ENCODE results near the gene TMEM184B. TPM values are rescaled to one million over a fixed set of nuclear protein-coding genes. Genes with fewer than 3 reads are reported as not detected.

Gene TMEM184B
- total RNA-seq, 1 donor from 2014 or later: 33.1 TPM

- H3K4me1 Mint-ChIP-seq: peaks cover 2% of the 10 kb centered on the region
- no peak overlapping the region for H3K27ac Mint-ChIP-seq
- peaks cover 16% of the 10 kb centered on the region for H3K36me3 Mint-ChIP-seq (ENCODE audit: low read depth)
- intact Hi-C loops (cut with micrococcal nuclease): no loop called here
- H3K4me3 Mint-ChIP-seq: no peak overlapping the region
- no peaks in the 10 kb centered on the region for H3K9me3 Mint-ChIP-seq
- no peaks in the 10 kb centered on the region for H3K27me3 Mint-ChIP-seq
- DNase-seq: no peak
Measured at GRCh38 chr22:38228326-38228872, 44.4 kb downstream of the TMEM184B start.

GRCh38 chr22:38226853-38227649, 45.8 kb downstream of the TMEM184B start:
- DNase-seq: no peak
- H3K4me3 Mint-ChIP-seq: no peak overlapping the region
- no peaks in the 10 kb centered on the region for H3K9me3 Mint-ChIP-seq
- H3K4me1 Mint-ChIP-seq: peaks cover 2% of the 10 kb centered on the region
- H3K27ac Mint-ChIP-seq: no peak overlapping the region
- no peaks in the 10 kb centered on the region for H3K27me3 Mint-ChIP-seq
- intact Hi-C loops (cut with micrococcal nuclease): no loop called here
- H3K36me3 Mint-ChIP-seq (ENCODE audit: low read depth): peaks cover 16% of the 10 kb centered on the region

GRCh38 chr22:38223289-38223960, 49.4 kb downstream of the TMEM184B start:
- Mint-ChIP-seq H3K9me3 (no peaks in the 10 kb centered on the region), H3K36me3 (ENCODE audit: low read depth) (no peaks in the 10 kb centered on the region), H3K4me1 (peaks cover 8% of the 10 kb centered on the region), H3K4me3 (no peak overlapping the region), H3K27me3 (no peaks in the 10 kb centered on the region), H3K27ac (no peak overlapping the region)
- intact Hi-C loops (cut with micrococcal nuclease): no loop called here
- DNase-seq: no peak

- H3K4me1 Mint-ChIP-seq: peaks cover 12% of the 10 kb centered on the region
- H3K9me3 Mint-ChIP-seq: no peaks in the 10 kb centered on the region
- intact Hi-C loops (cut with micrococcal nuclease): no loop called here
- H3K27me3 Mint-ChIP-seq: no peaks in the 10 kb centered on the region
- no peak overlapping the region for H3K27ac Mint-ChIP-seq
- no peaks in the 10 kb centered on the region for H3K36me3 Mint-ChIP-seq (ENCODE audit: low read depth)
- no peak overlapping the region for H3K4me3 Mint-ChIP-seq
- no peak for DNase-seq
Measured at GRCh38 chr22:38222797-38223119, 50.1 kb downstream of the TMEM184B start.

GRCh38 chr22:38221908-38222796, 50.7 kb downstream of the TMEM184B start:
- peak overlapping the region; percentile 9 for H3K27ac Mint-ChIP-seq
- H3K4me1 Mint-ChIP-seq: peaks cover 12% of the 10 kb centered on the region
- no peaks in the 10 kb centered on the region for H3K27me3 Mint-ChIP-seq
- intact Hi-C loops (cut with micrococcal nuclease): no loop called here
- DNase-seq: no peak
- H3K36me3 Mint-ChIP-seq (ENCODE audit: low read depth): no peaks in the 10 kb centered on the region
- H3K4me3 Mint-ChIP-seq: no peak overlapping the region
- H3K9me3 Mint-ChIP-seq: no peaks in the 10 kb centered on the region

GRCh38 chr22:38221407-38221806, 51.4 kb downstream of the TMEM184B start:
- no peaks in the 10 kb centered on the region for H3K27me3 Mint-ChIP-seq
- no peak overlapping the region for H3K27ac Mint-ChIP-seq
- intact Hi-C loops (cut with micrococcal nuclease): no loop called here
- H3K4me3 Mint-ChIP-seq: no peak overlapping the region
- no peaks in the 10 kb centered on the region for H3K9me3 Mint-ChIP-seq
- H3K36me3 Mint-ChIP-seq (ENCODE audit: low read depth): peaks cover 2% of the 10 kb centered on the region
- H3K4me1 Mint-ChIP-seq: peaks cover 12% of the 10 kb centered on the region
- DNase-seq: no peak

GRCh38 chr22:38220653-38221386, 52.0 kb downstream of the TMEM184B start:
- Mint-ChIP-seq H3K9me3 (no peaks in the 10 kb centered on the region), H3K27ac (no peak overlapping the region), H3K4me1 (peaks cover 12% of the 10 kb centered on the region), H3K27me3 (no peaks in the 10 kb centered on the region), H3K36me3 (ENCODE audit: low read depth) (peaks cover 4% of the 10 kb centered on the region), H3K4me3 (no peak overlapping the region)
- intact Hi-C loops (cut with micrococcal nuclease): no loop called here
- DNase-seq: no peak

- no peaks in the 10 kb centered on the region for H3K27me3 Mint-ChIP-seq
- intact Hi-C loops (cut with micrococcal nuclease): no loop called here
- H3K9me3 Mint-ChIP-seq: no peaks in the 10 kb centered on the region
- no peak overlapping the region for H3K27ac Mint-ChIP-seq
- peaks cover 7% of the 10 kb centered on the region for H3K36me3 Mint-ChIP-seq (ENCODE audit: low read depth)
- no peak overlapping the region for H3K4me3 Mint-ChIP-seq
- peaks cover 12% of the 10 kb centered on the region for H3K4me1 Mint-ChIP-seq
- DNase-seq: no peak
Measured at GRCh38 chr22:38220163-38220562, 52.6 kb downstream of the TMEM184B start.

- H3K4me3 Mint-ChIP-seq: no peak overlapping the region
- H3K27me3 Mint-ChIP-seq: no peaks in the 10 kb centered on the region
Measured at GRCh38 chr22:38219632-38220031, 53.2 kb downstream of the TMEM184B start.

GRCh38 chr22:38218661-38219622, 53.9 kb downstream of the TMEM184B start:
- H3K36me3 Mint-ChIP-seq (ENCODE audit: low read depth): peaks cover 11% of the 10 kb centered on the region
- intact Hi-C loops (cut with micrococcal nuclease): no loop called here
- no peaks in the 10 kb centered on the region for H3K27me3 Mint-ChIP-seq
- peak overlapping the region; percentile 37 for H3K27ac Mint-ChIP-seq
- no peaks in the 10 kb centered on the region for H3K9me3 Mint-ChIP-seq
- DNase-seq: peak; percentile 69
- H3K4me1 Mint-ChIP-seq: peaks cover 15% of the 10 kb centered on the region
- H3K4me3 Mint-ChIP-seq: no peak overlapping the region

More at GRCh38 chr22:38219632-38220031, 53.2 kb downstream of the TMEM184B start:
- no peak for DNase-seq
- no peak overlapping the region for H3K27ac Mint-ChIP-seq
- no peaks in the 10 kb centered on the region for H3K9me3 Mint-ChIP-seq
- intact Hi-C loops (cut with micrococcal nuclease): no loop called here
- peaks cover 15% of the 10 kb centered on the region for H3K4me1 Mint-ChIP-seq
- peaks cover 11% of the 10 kb centered on the region for H3K36me3 Mint-ChIP-seq (ENCODE audit: low read depth)

GRCh38 chr22:38215156-38216038, 57.4 kb downstream of the TMEM184B start:
- Mint-ChIP-seq H3K36me3 (ENCODE audit: low read depth) (peaks cover 17% of the 10 kb centered on the region), H3K4me3 (peak overlapping the region; percentile 19), H3K27me3 (no peaks in the 10 kb centered on the region), H3K9me3 (no peaks in the 10 kb centered on the region), H3K27ac (no peak overlapping the region), H3K4me1 (peaks cover 24% of the 10 kb centered on the region)
- intact Hi-C loops (cut with micrococcal nuclease): no loop called here
- DNase-seq: no peak

All from activated CD4-positive, alpha-beta T cell treated with anti-CD3 and anti-CD28 coated beads, Interleukin-2, amount 10 ng/mL, durations not matched to agents 24 days and 14 days (primary cell).